Osteoblast (primary cell): ENCODE data around the gene EXPH5. TPM values are rescaled to one million over a fixed set of nuclear protein-coding genes. Genes with fewer than 3 reads are reported as not detected.
A peak's percentile ranks its signal among the peaks of the same experiment; 100 is the strongest.

Experiments
- DNase-seq: peaks from one replicate; pipeline ENCODE4 v3.0.0; 2011; ENCODE audit warnings: low spot score, mixed read lengths; ENCODE audit not compliant: insufficient read length; ENCODE audit errors: missing footprints
- H2AFZ ChIP-seq: 2 replicates; pipeline ENCODE4 v1.6.0; 2011; ENCODE audit warnings: mild to moderate bottlenecking, low read length
- H3K27ac ChIP-seq: 2 replicates; pipeline ENCODE4 v1.5.1; 2011; ENCODE audit warnings: mild to moderate bottlenecking, low read depth, low read length, moderate library complexity
- H3K27me3 ChIP-seq: 2 replicates; pipeline ENCODE4 v1.6.0; 2012; ENCODE audit warnings: mild to moderate bottlenecking, control low read depth, inconsistent platforms, low read length, moderate library complexity; ENCODE audit not compliant: insufficient read depth
- H3K36me3 ChIP-seq: 2 replicates; pipeline ENCODE4 v1.5.1; 2011; ENCODE audit warnings: mild to moderate bottlenecking, low read length, control low read depth, moderate library complexity; ENCODE audit not compliant: insufficient read depth
- H3K4me1 ChIP-seq: 2 replicates; pipeline ENCODE4 v1.5.1; 2011; ENCODE audit warnings: mild to moderate bottlenecking, low read length, control low read depth, moderate library complexity; ENCODE audit not compliant: insufficient read depth
- H3K4me2 ChIP-seq: 2 replicates; pipeline ENCODE4 v1.6.0; 2011; ENCODE audit warnings: mild to moderate bottlenecking, low read length; ENCODE audit not compliant: insufficient read depth
- H3K4me3 ChIP-seq: fragments of 200-600 bp; sonication (generic); 3 replicates; pipeline ENCODE4 v1.5.1; 2012; ENCODE audit warnings: mild to moderate bottlenecking, low read length, inconsistent platforms; ENCODE audit not compliant: insufficient read depth
- H3K79me2 ChIP-seq: 2 replicates; pipeline ENCODE4 v1.6.0; 2012; ENCODE audit warnings: mild to moderate bottlenecking, low read length, control low read depth, inconsistent platforms; ENCODE audit not compliant: insufficient read depth
- H3K9me3 ChIP-seq: 2 replicates; pipeline ENCODE4 v1.5.1; 2011; ENCODE audit warnings: low read depth, low read length, control low read depth
- H4K20me1 ChIP-seq: 2 replicates; pipeline ENCODE4 v1.6.0; 2012; ENCODE audit warnings: mild to moderate bottlenecking, low read length, control low read depth; ENCODE audit not compliant: insufficient read depth
- CTCF ChIP-seq: IDR thresholded peaks from 2 replicates; pipeline ENCODE4 v1.5.1; 2011; ENCODE audit warnings: mild to moderate bottlenecking, low read depth, low read length, moderate library complexity; ENCODE audit errors: extremely low read depth
- total RNA-seq: library from RNA; depleted of rRNA; stranded (reverse); fragments of >200 nt; gene quantifications from 2 replicates; pipeline ENCODE4 v1.2.3, GENCODE V29; 2012

Gene EXPH5
- total RNA-seq, 1 donor: under 0.01 TPM

GRCh38 chr11:108574675-108575074 lies 18.9 kb downstream of the EXPH5 start:
- no peaks in the 10 kb centered on the region for H3K36me3 ChIP-seq
- H3K27ac ChIP-seq: no peak overlapping the region
- no peaks in the 10 kb centered on the region for H3K9me3 ChIP-seq
- H3K27me3 ChIP-seq: peaks cover 3% of the 10 kb centered on the region
- H3K4me2 ChIP-seq: no peak overlapping the region
- no peaks in the 10 kb centered on the region for H4K20me1 ChIP-seq
- no peak overlapping the region for H3K4me3 ChIP-seq
- no peaks in the 10 kb centered on the region for H3K79me2 ChIP-seq
- no peak overlapping the region for H2AFZ ChIP-seq
- H3K4me1 ChIP-seq: no peaks in the 10 kb centered on the region
- no peak for TF ChIP-seq CTCF
- DNase-seq: no peak

- Histone ChIP-seq H3K36me3 (no peaks in the 10 kb centered on the region), H3K27me3 (peaks cover 6% of the 10 kb centered on the region), H3K79me2 (no peaks in the 10 kb centered on the region), H4K20me1 (no peaks in the 10 kb centered on the region), H2AFZ (no peak overlapping the region), H3K4me1 (no peaks in the 10 kb centered on the region), H3K27ac (no peak overlapping the region), H3K4me3 (no peak overlapping the region), H3K9me3 (no peaks in the 10 kb centered on the region), H3K4me2 (no peak overlapping the region)
- TF ChIP-seq CTCF: no peak
- no peak for DNase-seq
Observed at GRCh38 chr11:108571001-108571400, 22.6 kb downstream of the EXPH5 start.

- no peaks in the 10 kb centered on the region for H3K79me2 ChIP-seq
- no peaks in the 10 kb centered on the region for H4K20me1 ChIP-seq
- H3K4me2 ChIP-seq: no peak overlapping the region
- no peak overlapping the region for H2AFZ ChIP-seq
- DNase-seq: no peak
- no peaks in the 10 kb centered on the region for H3K4me1 ChIP-seq
- peaks cover 6% of the 10 kb centered on the region for H3K27me3 ChIP-seq
- TF ChIP-seq CTCF: no peak
- no peaks in the 10 kb centered on the region for H3K9me3 ChIP-seq
- H3K36me3 ChIP-seq: no peaks in the 10 kb centered on the region
- no peak overlapping the region for H3K27ac ChIP-seq
- H3K4me3 ChIP-seq: no peak overlapping the region
Observed at GRCh38 chr11:108569896-108570295, 23.7 kb downstream of the EXPH5 start.

- TF ChIP-seq CTCF: no peak
- DNase-seq: peak; percentile 46
- no peak overlapping the region for H2AFZ ChIP-seq
Observed at GRCh38 chr11:108568195-108568858, 25.2 kb downstream of the EXPH5 start.

More at GRCh38 chr11:108568195-108568858, 25.2 kb downstream of the EXPH5 start:
- Histone ChIP-seq H3K36me3 (no peaks in the 10 kb centered on the region), H3K27me3 (peaks cover 3% of the 10 kb centered on the region), H4K20me1 (no peaks in the 10 kb centered on the region), H3K4me1 (peaks cover under 1% of the 10 kb centered on the region), H3K79me2 (no peaks in the 10 kb centered on the region), H3K9me3 (no peaks in the 10 kb centered on the region), H3K27ac (no peak overlapping the region), H3K4me3 (no peak overlapping the region), H3K4me2 (no peak overlapping the region)
